B cell (primary cell): ENCODE data around the gene ZMYND10. TPM values are rescaled to one million over a fixed set of nuclear protein-coding genes. Genes with fewer than 3 reads are reported as not detected.

Experiments used
- ATAC-seq: fragments of 200-7000 bp; cut with Tn5 transposase; one replicate; pipeline ENCODE4 v1.10.0; 2021; ENCODE audit warnings: low read depth, mild to moderate bottlenecking, moderate number of reproducible peaks, moderate library complexity
- CTCF ChIA-PET: fragments of 350-600 bp; sonication (Branson Sonifier 250); formaldehyde crosslinking; loops from one replicate; lab custom pipeline; 2021; ENCODE audit warnings: antibody characterized with exemption, inconsistent platforms; lab: Charles Lee
- POLR2A ChIA-PET: fragments of 350-600 bp; sonication (Branson Sonifier 250); formaldehyde crosslinking; loops from one replicate; lab custom pipeline; 2021; ENCODE audit warnings: antibody characterized with exemption; lab: Charles Lee
- DNase-seq: peaks from one replicate; pipeline ENCODE4 v3.0.0; 2013
- H2AFZ ChIP-seq: 2 replicates; pipeline ENCODE4 v1.6.1; 2012; ENCODE audit warnings: mild to moderate bottlenecking, low read depth, low read length; ENCODE audit not compliant: insufficient read depth, poor library complexity, severe bottlenecking
- H3K27ac ChIP-seq, 2 donors: 1 replicate in 1 of 2; 2 replicates in 1 of 2; pipeline ENCODE4 v1.5.1; 2012 to 2013; ENCODE audit warnings: low read length in 2 of 2, mild to moderate bottlenecking in 2 of 2, moderate library complexity in 1 of 2
- H3K27me3 ChIP-seq, 4 experiments: fragments of 200-600 bp in 1 of 4; sonication (generic) in 1 of 4; replicated peaks in 1 of 4; 1 replicate in 2 of 4; 2 replicates in 2 of 4; pipeline versions ENCODE4 v1.6.1 to v1.7.0; 2013 to 2016; ENCODE audit warnings: low read length in 3 of 4, mild to moderate bottlenecking in 2 of 4, mixed read lengths in 1 of 4, moderate library complexity in 1 of 4; ENCODE audit not compliant: insufficient read depth in 4 of 4, control insufficient read depth in 3 of 4; ENCODE audit errors: control extremely low read depth in 1 of 4
- H3K36me3 ChIP-seq, 2 experiments: replicated peaks in 1 of 2; 1 replicate in 1 of 2; 2 replicates in 1 of 2; pipeline versions ENCODE4 v1.6.1 to v1.7.1; 2013; ENCODE audit warnings: low read length in 1 of 2; ENCODE audit not compliant: insufficient read depth in 2 of 2, control insufficient read depth in 1 of 2; ENCODE audit errors: control extremely low read depth in 1 of 2, extremely low read depth in 1 of 2
- H3K4me1 ChIP-seq, 2 donors: fragments of 200-600 bp in 1 of 2; sonication (generic) in 1 of 2; 1 replicate in 1 of 2; 2 replicates in 1 of 2; pipeline versions ENCODE4 v1.5.1 to v1.6.1; 2013 to 2017; ENCODE audit warnings: low read length in 2 of 2; ENCODE audit not compliant: control insufficient read depth in 2 of 2, insufficient read depth in 2 of 2
- H3K4me2 ChIP-seq: replicated peaks from 2 replicates; pipeline ENCODE3; 2012; ENCODE audit warnings: mild to moderate bottlenecking, low read depth, low read length; ENCODE audit not compliant: poor library complexity, severe bottlenecking
- H3K4me3 ChIP-seq, 5 experiments: fragments of 200-600 bp in 1 of 5; sonication (generic) in 1 of 5; 1 replicate in 3 of 5; 2 replicates in 2 of 5; pipeline versions ENCODE4 v1.5.1 to v1.7.0; 2011 to 2016; ENCODE audit warnings: low read length in 4 of 5, mild to moderate bottlenecking in 4 of 5, low read depth in 2 of 5, control low read depth in 1 of 5, moderate library complexity in 1 of 5; ENCODE audit not compliant: insufficient read depth in 1 of 5; ENCODE audit errors: control extremely low read depth in 1 of 5, extremely low read depth in 1 of 5
- H3K79me2 ChIP-seq: fragments of 200-600 bp; sonication (generic); one replicate; pipeline ENCODE4 v1.6.0; 2016; ENCODE audit warnings: low read length; ENCODE audit not compliant: control insufficient read depth, insufficient read depth
- H3K9ac ChIP-seq: fragments of 200-600 bp; sonication (generic); 2 replicates; pipeline ENCODE4 v1.6.1; 2017; ENCODE audit warnings: mild to moderate bottlenecking, low read length, moderate library complexity
- H3K9me3 ChIP-seq, 3 donors: one replicate each; pipeline versions ENCODE4 v1.6.1 to v1.7.1; 2013; ENCODE audit warnings: low read length in 2 of 3; ENCODE audit not compliant: control insufficient read depth in 2 of 3, insufficient read depth in 1 of 3; ENCODE audit errors: control extremely low read depth in 1 of 3
- H4K20me1 ChIP-seq: 2 replicates; pipeline ENCODE4 v1.6.0; 2012; ENCODE audit warnings: mild to moderate bottlenecking, low read length; ENCODE audit not compliant: insufficient read depth, control insufficient read depth, poor library complexity, severe bottlenecking
- H3K27ac Mint-ChIP-seq: one replicate; pipeline ENCODE4 v1.8.0; 2021; ENCODE audit warnings: mixed read lengths
- H3K27me3 Mint-ChIP-seq: one replicate; pipeline ENCODE4 v1.8.0; 2021; ENCODE audit warnings: mixed read lengths
- H3K4me1 Mint-ChIP-seq: one replicate; pipeline ENCODE4 v1.8.0; 2021; ENCODE audit warnings: mixed read lengths
- H3K4me3 Mint-ChIP-seq: one replicate; pipeline ENCODE4 v1.8.0; 2021; ENCODE audit warnings: mixed read lengths
- H3K9me3 Mint-ChIP-seq: one replicate; pipeline ENCODE4 v1.8.0; 2022; ENCODE audit warnings: mixed read lengths; ENCODE audit not compliant: insufficient read depth
- CTCF ChIP-seq: fragments of 200-600 bp; IDR thresholded peaks from one replicate; pipeline ENCODE4 v1.8.0; 2022; ENCODE audit warnings: antibody characterized with exemption, mild to moderate bottlenecking
- EZH2 ChIP-seq: IDR thresholded peaks from 2 replicates; pipeline ENCODE4 v1.6.1; 2012; ENCODE audit warnings: borderline replicate concordance, low read depth, mild to moderate bottlenecking, moderate library complexity, low read length; ENCODE audit not compliant: insufficient read depth, poor library complexity, severe bottlenecking
- WGBS: methylation state at CpG from one replicate; pipeline ENCODE4 v1.1.5; 2013; ENCODE audit warnings: missing lambda C conversion rate; ENCODE audit not compliant: insufficient coverage; 5-methylcytosine and 5-hydroxymethylcytosine counted together
- intact Hi-C: fragments of 100-400 bp; cut with micrococcal nuclease; formaldehyde crosslinking; loops from one replicate; pipeline ENCODE4 v1.10.0; 2022
- polyA plus RNA-seq: library from polyadenylated mRNA; depleted of rRNA; stranded (reverse); fragments of >200 nt; gene quantifications from 2 replicates; pipeline ENCODE4 v1.2.3, GENCODE V29; 2012
- total RNA-seq, 2 donors: library from RNA; stranded (reverse); fragments of 120-200 nt in 1 of 2; gene quantifications; 1 replicate in 1 of 2; 2 replicates in 1 of 2; pipeline versions ENCODE4 v1.2.3 to v1.2.4, GENCODE V29; 2013 to 2022

ZMYND10 gene
- total and polyA plus RNA-seq, 2 donors (not counting 1 experiment from before 2014, with no cell fraction given), result 1.8 to 2.4 TPM

GRCh38 chr3:50375258-50375931 is 29.9 kb upstream of the ZMYND10 start:
- Histone ChIP-seq H3K9me3 (no peaks in the 10 kb centered on the region), H4K20me1 (no peaks in the 10 kb centered on the region), H3K4me1 (no peaks in the 10 kb centered on the region), H3K4me2 (no peak overlapping the region), H3K27me3 (no peaks in the 10 kb centered on the region), H3K79me2 (no peaks in the 10 kb centered on the region), H3K9ac (no peak overlapping the region), H3K27ac (no peak overlapping the region), H3K4me3 (no peak overlapping the region), H2AFZ (no peak overlapping the region), H3K36me3 (no peaks in the 10 kb centered on the region)
- no peak for DNase-seq
- Mint-ChIP-seq H3K27me3 (peaks cover 8% of the 10 kb centered on the region), H3K4me1 (no peaks in the 10 kb centered on the region), H3K9me3 (no peaks in the 10 kb centered on the region), H3K27ac (no peak overlapping the region), H3K4me3 (no peak overlapping the region)
- TF ChIP-seq EZH2, result no peak
- TF ChIP-seq CTCF, result no peak
- intact Hi-C loops, result no loop called here
- POLR2A ChIA-PET, result no interaction called here
- peak; percentile 14 for ATAC-seq
- CTCF ChIA-PET, result no interaction called here
- WGBS, result 76% methylated on average over 4 of the region's 7 CpGs

- H3K4me1 ChIP-seq, result no peaks in the 10 kb centered on the region
- H3K27ac ChIP-seq, result no peak overlapping the region
- no peak overlapping the region for H3K4me3 Mint-ChIP-seq
- H3K36me3 ChIP-seq, result no peaks in the 10 kb centered on the region
- no peaks in the 10 kb centered on the region for H3K9me3 ChIP-seq
- intact Hi-C loops, result no loop called here
- H4K20me1 ChIP-seq, result no peaks in the 10 kb centered on the region
- POLR2A ChIA-PET, result no interaction called here
- ATAC-seq, result no peak
- H2AFZ ChIP-seq, result no peak overlapping the region
- H3K4me1 Mint-ChIP-seq, result no peaks in the 10 kb centered on the region
- H3K4me2 ChIP-seq, result no peak overlapping the region
- no peak for DNase-seq
- H3K9ac ChIP-seq, result no peak overlapping the region
- H3K9me3 Mint-ChIP-seq, result no peaks in the 10 kb centered on the region
- H3K79me2 ChIP-seq, result no peaks in the 10 kb centered on the region
- no peak overlapping the region for H3K27ac Mint-ChIP-seq
- no peaks in the 10 kb centered on the region for H3K27me3 ChIP-seq
- TF ChIP-seq CTCF (no peak), EZH2 (no peak)
- 75% methylated on average over 19 of the region's 22 CpGs for WGBS
- no peak overlapping the region for H3K4me3 ChIP-seq
- H3K27me3 Mint-ChIP-seq, result peaks cover 8% of the 10 kb centered on the region
- CTCF ChIA-PET, result no interaction called here
Observed at GRCh38 chr3:50374363-50375257, 29.1 kb upstream of the ZMYND10 start.
